Omental fat pad (tissue), 4 donors: ENCODE data around the gene ISX. TPM values are rescaled to one million over a fixed set of nuclear protein-coding genes. Genes with fewer than 3 reads are reported as not detected.

Experiments
- ATAC-seq: fragments of 150-250 bp; one replicate; pipeline ENCODE4 v1.9.1; 2016; ENCODE audit warnings: mild to moderate bottlenecking, moderate library complexity; ENCODE audit not compliant: low FRiP score
- DNase-seq: peaks from one replicate; pipeline ENCODE4 v3.0.0-alpha.2; 2019; ENCODE audit warnings: low spot score
- total RNA-seq, 4 donors: library from RNA; depleted of rRNA; stranded (reverse); fragments of >200 nt; gene quantifications; one replicate each; pipeline ENCODE4 v1.1.0, GENCODE V29; 2016
- TF ChIP-seq, protein P1 (sequence below), 3 donors: fragments of 450-650 bp; IDR thresholded peaks; one replicate each; pipeline ENCODE4 v1.5.1; 2016 to 2017; ENCODE audit warnings: antibody characterized with exemption in 3 of 3, mild to moderate bottlenecking in 3 of 3, moderate library complexity in 2 of 3

ISX gene
- not detected for total RNA-seq

DNA sequence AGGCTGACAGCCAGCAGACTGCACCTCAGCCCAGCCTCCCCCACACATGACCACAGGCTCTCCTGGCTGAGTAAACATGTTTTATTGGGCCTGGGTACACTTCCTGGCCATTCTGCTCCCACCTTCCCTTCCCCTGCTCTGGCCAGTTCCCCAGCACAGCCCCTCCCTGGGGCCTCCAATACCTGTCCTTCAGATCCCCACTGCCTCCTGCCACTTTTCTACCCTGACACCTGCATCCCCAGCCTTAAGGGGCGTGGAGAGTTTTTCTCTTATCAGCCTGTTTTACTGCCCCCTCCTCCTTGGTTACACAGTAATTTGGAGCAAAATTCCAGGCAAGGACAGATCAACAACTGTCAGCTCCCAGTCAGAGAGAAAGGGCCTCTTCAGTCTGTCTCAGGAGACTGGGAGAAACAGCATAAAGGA, at the start of gene ISX:
Gene ISX, plus strand, starts transcription at position 363 of the 423 bp plus-strand sequence. CDS start 930 bp downstream, outside the sequence.
- TF ChIP-seq, protein P1, sequence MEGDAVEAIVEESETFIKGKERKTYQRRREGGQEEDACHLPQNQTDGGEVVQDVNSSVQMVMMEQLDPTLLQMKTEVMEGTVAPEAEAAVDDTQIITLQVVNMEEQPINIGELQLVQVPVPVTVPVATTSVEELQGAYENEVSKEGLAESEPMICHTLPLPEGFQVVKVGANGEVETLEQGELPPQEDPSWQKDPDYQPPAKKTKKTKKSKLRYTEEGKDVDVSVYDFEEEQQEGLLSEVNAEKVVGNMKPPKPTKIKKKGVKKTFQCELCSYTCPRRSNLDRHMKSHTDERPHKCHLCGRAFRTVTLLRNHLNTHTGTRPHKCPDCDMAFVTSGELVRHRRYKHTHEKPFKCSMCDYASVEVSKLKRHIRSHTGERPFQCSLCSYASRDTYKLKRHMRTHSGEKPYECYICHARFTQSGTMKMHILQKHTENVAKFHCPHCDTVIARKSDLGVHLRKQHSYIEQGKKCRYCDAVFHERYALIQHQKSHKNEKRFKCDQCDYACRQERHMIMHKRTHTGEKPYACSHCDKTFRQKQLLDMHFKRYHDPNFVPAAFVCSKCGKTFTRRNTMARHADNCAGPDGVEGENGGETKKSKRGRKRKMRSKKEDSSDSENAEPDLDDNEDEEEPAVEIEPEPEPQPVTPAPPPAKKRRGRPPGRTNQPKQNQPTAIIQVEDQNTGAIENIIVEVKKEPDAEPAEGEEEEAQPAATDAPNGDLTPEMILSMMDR (IDR thresholded peaks at IDR 0.05): no peak
- DNase-seq (no peak), ATAC-seq (no peak)

GRCh38 chr22:35016909-35017308, 49.0 kb upstream of the ISX start:
- no peak for ATAC-seq
- no peak for DNase-seq
- TF ChIP-seq, protein P1 (IDR thresholded peaks at IDR 0.05): no peak

DNA sequence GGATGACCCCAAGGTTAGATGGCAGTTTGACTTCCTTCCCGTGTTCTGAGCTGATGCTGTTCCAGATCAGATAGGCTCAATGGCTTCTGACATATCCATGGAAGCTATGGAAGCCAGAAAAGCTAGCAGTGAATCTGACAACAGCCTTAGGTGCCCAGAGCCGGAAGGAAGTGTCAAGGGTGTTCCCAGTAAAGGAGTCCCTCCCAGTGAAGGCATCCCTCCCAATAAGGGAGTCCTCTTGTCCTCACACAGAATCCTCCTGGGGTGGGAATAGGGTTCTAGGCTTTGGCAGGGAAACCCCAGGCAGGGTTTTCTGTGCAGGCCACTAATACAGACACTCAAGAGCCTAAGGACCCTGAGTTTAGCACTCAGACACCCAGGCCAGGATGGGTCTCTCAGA, 47.0 kb upstream of the ISX start:
- TF ChIP-seq, protein P1 (IDR thresholded peaks at IDR 0.05): no peak

DNA sequence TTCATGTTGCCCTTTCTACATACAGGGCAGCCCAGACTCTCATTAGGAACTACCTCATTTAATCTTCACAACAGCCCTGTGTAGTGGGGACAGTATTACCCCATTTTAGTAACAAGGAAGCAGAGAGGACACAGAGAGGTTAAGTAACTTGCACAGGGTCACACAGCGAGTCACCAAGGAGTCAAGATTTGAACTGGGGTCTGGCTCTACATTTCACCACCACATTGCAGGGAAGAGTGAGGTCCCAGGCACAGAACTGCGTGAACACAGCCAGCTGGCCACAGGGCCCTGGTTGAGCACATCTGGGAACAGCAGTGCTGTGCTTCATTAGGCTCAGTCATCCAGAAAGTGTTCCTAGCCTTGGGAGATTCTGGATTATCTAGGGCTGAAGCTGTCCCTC, 45.4 kb upstream of the ISX start:
- ATAC-seq (no peak), DNase-seq (no peak)
- TF ChIP-seq, protein P1 (IDR thresholded peaks at IDR 0.05): no peak

More for the DNA sequence above, 47.0 kb upstream of the ISX start:
- no peak for DNase-seq
- ATAC-seq: no peak

DNA sequence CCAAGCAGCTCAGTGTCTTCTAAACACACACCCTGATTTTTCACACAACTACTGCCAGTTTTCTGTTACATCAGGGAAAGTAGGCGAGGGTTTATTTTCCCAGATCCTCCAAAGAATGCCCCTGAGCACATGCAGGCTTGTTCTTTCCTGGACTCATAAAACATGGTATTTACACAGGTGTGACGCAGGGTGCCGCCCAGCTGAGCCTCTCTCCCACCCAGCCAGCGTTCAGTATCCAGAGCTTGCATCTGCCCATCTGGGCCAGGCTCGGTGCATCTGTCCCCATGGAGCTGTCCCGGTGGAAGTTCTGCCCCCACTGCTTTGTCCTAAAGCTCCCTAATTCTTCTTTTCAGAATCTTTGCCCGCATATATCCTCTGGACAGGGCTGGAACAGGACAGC, 44.8 kb upstream of the ISX start:
- TF ChIP-seq, protein P1 (IDR thresholded peaks at IDR 0.05): no peak
- no peak for ATAC-seq
- no peak for DNase-seq

DNA sequence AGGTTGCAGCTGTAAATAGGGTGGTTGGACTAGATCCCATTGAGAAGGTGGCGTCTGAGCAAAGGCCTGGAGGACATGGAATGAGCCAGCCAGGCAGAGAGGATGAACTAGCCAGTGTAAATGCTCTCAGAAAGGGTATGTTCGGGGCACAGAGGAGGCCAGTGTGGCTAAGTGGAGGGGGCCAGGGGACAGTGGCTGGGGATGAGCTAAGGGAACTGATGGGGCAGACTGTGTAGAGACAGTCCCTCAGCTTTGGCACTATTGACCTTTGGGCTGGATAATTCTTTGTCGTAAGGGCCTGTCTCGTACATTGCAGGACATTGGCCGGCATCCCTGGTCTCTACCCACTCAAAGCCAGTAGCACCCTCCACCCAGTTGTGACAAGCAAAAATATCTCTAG, 43.7 kb upstream of the ISX start:
- TF ChIP-seq, protein P1 (IDR thresholded peaks at IDR 0.05): no peak
- ATAC-seq: no peak
- no peak for DNase-seq

DNA sequence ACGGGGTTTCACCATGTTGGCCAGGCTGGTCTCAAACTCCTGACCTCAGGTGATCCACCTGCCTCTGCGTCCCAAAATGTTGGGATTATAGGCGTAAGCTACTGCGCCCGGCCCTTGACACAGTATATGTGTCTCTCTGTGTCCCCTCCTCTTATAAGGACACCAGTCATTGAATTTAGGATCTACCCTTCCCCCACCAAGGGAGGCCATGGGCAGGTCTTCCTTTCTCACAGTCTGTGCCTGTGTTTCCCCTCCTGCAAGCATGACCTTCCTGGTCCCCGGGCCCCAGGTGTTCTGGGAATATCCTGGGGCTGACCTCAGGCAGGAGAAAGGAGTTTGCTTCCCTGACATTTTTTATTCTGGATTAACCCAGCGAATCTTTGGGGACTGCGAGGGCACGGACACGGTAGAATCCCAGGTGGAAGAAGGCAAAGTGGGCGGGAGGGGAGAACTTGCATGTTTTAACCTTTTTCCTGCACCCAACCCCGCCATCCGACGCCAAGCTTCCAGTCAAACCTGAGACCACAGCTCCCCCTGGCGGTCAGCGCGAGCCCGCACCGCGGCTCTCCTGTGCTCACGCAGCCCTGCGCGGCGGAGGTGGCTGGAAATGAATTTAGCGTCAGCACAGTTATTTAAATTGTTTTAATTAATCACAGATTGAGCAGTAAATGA, 42.1 kb upstream of the ISX start:
- peak; percentile 64 for DNase-seq
- no peak for ATAC-seq
- TF ChIP-seq, protein P1 (IDR thresholded peaks at IDR 0.05): peak in 1 of 3 donors; percentile 7
